HG02571 (cell line): ENCODE data around the gene PAX8.
"Not testable (repeated sequence)": the region's sequence is repeated elsewhere in the genome, so short reads cannot be mapped to it uniquely, and the experiment has no call there.

Experiments
- ATAC-seq: cut with Tn5 transposase; IDR thresholded peaks from one replicate; pipeline ENCODE4 v1.9.1; 2021; ENCODE audit warnings: mild to moderate bottlenecking, moderate library complexity; ENCODE audit not compliant: unreplicated experiment

Gene PAX8

GRCh38 chr2:113291191-113291590 lies 12.5 kb upstream of the PAX8 start:
- ATAC-seq: no peak

GRCh38 chr2:113288674-113289149 lies 10.0 kb upstream of the PAX8 start:
- not testable (repeated sequence) for ATAC-seq

DNA sequence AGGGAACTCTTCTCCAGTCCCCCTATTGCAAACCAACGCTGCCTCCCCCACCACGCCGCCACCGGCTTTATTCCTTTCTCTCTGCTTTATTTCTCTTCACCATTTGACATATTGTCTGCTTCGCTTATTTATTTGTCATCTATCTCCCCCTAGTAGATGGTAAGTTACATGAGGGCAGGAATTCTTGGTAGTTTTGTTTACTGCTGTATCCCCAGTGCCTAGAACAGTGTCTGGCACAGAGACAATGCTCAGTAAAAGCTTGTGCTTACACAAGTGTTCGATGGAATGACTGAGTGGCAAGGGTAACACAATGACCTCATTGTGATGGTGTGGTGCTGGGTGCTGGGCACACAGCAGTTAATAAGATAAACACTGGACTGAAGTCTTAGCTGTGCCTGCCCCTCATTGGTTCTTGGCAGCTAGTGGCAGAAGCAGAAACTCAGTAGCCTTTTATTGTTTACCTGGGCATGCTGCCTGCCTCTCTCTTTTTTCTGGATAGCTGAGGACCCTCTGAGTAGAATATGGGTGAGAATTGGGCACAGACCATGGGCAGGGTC lies 9.5 kb upstream of the PAX8 start:
- not testable (repeated sequence) for ATAC-seq

GRCh38 chr2:113285816-113286215 lies 7.1 kb upstream of the PAX8 start:
- no peak for ATAC-seq

GRCh38 chr2:113284999-113285398 lies 6.3 kb upstream of the PAX8 start:
- ATAC-seq: not testable (repeated sequence)

DNA sequence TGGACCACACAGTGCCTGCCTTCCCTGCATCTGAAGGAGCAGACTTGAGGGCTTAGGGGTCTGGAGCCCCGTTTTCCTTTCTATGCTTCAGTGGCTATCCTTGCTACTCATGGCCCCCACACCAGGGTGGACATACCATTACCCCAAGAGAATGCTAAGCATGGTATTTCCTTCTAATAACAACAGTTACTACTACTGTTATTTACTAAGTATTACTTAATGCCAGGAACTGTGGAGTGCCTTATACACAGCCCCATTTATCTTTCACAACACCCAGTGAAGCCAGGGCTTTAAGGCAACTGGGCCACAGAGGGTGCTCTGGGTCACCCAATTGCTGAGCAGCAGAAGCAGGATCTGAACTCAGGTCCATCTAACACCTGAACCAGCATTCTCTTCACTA lies 5.8 kb upstream of the PAX8 start:
- ATAC-seq: no peak

- no peak for ATAC-seq
Measured at GRCh38 chr2:113283704-113284284, 5.1 kb upstream of the PAX8 start.

DNA sequence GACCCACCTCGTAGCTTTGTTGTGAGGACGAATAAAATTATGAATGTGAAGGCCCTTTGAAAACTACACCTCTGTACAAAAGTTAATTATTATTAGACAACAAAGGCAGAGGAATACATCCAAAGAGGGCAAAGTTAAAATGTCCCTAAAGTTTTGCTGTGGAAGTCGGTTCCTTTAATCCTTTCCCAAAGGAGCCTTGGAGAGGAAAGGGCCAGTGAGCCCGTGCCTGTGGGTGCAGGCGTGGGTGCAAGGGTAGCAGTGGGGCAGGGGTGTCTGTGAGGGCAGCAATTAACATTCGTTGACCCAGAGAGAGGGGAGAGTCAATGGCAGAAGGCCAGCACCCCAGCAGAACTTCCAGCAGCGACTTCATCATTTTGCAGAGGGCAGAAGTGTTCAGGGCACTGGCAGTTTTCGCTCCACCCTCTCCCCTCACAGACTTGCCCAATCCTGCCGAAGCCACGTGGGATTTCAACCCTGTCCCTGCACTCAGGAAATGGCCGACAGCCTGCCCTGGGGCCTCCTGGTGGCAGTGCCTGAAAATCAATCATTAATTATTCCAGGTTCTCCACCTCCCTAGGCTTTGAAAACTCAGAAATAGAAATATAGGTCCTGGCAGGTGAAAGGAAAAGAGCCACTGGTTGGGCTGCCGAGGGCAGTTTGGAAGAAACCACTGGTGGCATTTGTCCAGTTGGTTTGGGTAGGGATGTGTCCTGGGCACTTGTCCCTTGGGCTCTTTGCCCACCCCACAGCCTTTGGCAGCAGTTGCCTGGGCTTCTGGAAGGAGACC lies 4.2 kb upstream of the PAX8 start:
- no peak for ATAC-seq

DNA sequence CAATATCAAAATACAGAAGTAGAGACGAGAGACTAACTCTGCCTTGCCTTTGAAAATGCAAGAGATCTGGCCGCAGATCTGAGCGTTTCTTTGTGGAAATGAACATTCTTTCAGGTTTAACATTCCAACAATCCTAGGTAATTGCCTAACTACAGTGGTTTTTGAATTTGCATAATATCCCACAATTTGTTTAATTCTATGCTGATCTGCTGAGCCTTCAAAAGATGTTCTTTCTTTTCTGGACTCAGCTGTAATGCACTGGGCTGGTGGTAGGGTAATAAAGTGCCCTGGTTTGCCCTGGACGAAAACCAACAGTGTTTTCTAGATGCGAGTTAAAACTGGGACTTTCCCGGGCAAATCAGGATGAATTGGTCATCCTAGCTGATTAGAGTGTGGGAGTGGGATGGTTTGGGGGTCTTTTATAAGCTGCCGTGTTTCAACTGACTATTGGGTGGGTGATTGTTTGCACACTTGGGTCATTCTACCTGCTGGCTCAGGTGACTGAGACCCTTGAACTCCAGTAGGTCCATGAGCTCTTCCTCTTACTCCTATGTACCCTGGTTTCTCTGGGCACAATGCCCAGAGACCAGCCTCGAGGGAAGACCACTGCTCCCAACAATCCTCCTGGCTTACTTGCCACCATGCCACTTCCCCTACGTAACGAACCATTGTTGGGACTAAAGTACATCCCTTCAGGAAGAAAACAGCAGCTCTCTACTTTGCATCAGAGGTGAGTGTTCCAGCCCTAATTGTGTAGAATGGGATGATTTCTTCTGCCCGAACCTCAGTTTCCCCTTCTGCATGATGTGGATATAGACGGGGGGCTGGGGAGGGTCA lies 3.4 kb upstream of the PAX8 start:
- no peak for ATAC-seq

- no peak for ATAC-seq
Measured at GRCh38 chr2:113278073-113278741, 514 bp downstream of the PAX8 start.

- no peak for ATAC-seq
Measured at GRCh38 chr2:113277474-113278072, 1.1 kb downstream of the PAX8 start.

DNA sequence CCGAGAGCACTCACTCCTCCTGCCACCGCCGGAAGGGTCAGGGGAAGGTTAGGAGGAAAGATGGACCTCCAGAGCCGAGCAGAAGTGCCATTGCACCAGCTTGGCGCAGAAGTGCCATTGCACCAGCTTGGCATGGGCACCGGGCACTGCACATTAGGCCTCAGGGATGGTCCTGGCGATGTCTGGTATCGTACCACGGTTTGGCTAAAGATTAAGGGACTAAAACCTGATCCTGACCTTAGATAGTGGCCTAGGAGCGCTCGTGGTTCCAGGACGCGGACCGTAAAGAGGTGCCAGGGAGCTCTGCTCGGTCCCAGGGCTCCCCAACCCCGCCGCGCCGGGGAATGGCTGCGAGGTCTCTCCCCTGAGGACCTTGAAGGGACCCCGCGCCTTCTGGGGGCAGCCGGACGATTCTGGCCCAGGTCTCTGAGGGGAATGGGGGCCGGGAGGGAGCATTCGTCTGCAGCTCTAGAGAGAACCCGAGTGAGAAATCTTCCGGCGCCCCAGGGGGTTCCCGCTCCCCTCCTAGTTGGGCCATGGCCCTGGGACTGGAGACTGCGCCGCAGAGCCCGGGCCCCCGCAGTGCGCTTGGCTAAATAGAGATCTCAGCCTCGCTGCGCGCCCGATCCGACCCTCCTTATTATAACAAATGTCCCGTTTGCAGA lies 1.8 kb downstream of the PAX8 start:
- ATAC-seq: no peak

- ATAC-seq: no peak
Measured at GRCh38 chr2:113276216-113276760, 2.4 kb downstream of the PAX8 start.

DNA sequence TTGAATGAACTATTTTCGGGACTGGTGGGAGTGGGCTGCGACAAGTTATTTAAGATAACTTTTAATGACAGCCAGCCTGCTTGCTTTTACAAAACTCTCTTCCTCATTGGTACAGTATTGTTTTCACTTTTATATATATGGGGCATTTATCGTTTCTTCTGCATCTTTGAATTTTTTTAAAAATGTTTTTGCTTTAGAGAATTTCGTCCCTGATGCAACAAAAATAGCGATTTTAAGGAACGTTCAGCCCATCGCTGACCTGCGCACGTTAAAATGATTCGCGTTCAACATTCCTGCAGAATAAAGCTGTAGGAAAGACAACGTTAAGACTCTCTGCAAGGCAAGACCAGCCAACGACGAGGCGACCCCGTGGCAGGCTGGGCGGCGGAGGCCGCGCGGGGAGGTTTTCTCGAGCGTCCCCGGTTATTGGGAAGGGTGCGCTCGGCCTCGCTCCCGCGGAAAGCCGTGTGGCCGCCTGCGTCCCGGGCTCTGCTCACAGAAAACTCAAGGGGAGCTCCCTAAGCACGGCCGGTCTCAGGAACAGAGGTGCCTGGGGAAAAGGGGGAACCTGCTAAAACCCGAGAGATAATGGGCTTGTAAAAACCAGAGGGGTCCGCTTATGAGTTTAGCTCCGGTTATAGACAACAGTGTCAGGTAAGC lies 3.0 kb downstream of the PAX8 start:
- ATAC-seq: no peak

DNA sequence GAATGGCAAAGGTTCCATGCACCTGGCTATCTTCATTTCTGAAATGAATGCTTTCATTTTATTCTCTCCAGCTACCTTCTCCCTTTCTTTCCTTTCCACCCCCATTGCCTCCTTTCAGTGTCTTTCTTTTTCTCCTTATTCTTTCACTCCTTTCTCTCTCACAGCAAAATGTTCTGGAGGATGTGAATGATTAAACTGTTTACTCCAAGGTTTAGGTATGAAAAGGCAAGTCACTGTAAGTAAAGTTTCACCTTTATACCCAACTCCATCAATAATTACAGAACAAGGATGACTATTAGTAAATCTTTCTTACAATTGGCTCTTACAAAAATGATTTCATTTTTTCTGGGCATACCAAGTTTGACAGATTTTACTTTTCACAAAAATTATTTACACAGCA lies 4.3 kb downstream of the PAX8 start:
- no peak for ATAC-seq

GRCh38 chr2:113273981-113274380 lies 4.7 kb downstream of the PAX8 start:
- no peak for ATAC-seq

DNA sequence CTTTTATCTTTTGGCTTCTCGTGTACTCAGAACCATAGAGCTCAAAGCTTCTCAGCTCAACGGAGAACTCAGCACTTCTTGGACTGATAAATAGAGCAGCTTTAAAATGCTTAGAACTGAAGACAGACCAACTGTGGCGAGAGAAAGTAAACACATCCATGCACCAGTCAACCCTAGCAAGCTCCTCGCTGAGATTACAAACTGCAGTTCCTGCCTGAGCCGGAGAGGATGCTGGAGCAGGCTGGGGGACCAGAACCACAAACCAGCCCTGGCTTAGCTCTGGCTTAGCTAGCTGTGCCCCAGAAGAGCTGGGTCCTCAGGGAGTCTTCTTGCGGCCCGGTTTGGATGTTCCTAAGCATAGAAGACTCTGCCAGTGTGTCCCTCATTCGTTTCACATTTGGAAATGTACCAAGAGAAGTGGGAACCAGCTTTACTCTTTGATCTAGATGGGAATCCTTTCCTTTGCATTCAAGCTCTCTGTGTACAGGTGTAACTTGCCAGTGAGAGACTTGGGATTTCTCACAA lies 5.6 kb downstream of the PAX8 start:
- no peak for ATAC-seq

GRCh38 chr2:113272477-113272876 lies 6.2 kb downstream of the PAX8 start:
- no peak for ATAC-seq
